Effector memory CD4-positive, alpha-beta T cell (primary cell): ENCODE measurements around the gene PDPK1.

Experiments used
- DNase-seq, 3 donors: peaks; one replicate each; pipeline ENCODE4 v3.0.0-alpha.2; 2020
- H3K27ac ChIP-seq: 2 replicates; pipeline ENCODE4 v1.7.0; 2013; ENCODE audit warnings: mild to moderate bottlenecking, low read length, moderate library complexity; ENCODE audit not compliant: insufficient read depth, poor library complexity, severe bottlenecking
- H3K27me3 ChIP-seq: replicated peaks from 2 replicates; pipeline ENCODE4 v1.7.0; 2013; ENCODE audit warnings: mild to moderate bottlenecking, low read length; ENCODE audit not compliant: insufficient read depth, control insufficient read depth, poor library complexity, severe bottlenecking
- H3K36me3 ChIP-seq: 2 replicates; pipeline ENCODE4 v1.7.0; 2013; ENCODE audit warnings: mild to moderate bottlenecking, low read length, moderate library complexity; ENCODE audit not compliant: control insufficient read depth, insufficient read depth
- H3K4me1 ChIP-seq: 2 replicates; pipeline ENCODE4 v1.7.0; 2013; ENCODE audit warnings: low read length, mild to moderate bottlenecking; ENCODE audit not compliant: control insufficient read depth, insufficient read depth, poor library complexity, severe bottlenecking
- H3K4me3 ChIP-seq: 2 replicates; pipeline ENCODE4 v1.7.0; 2013; ENCODE audit warnings: low read length, low read depth, mild to moderate bottlenecking; ENCODE audit not compliant: insufficient read depth, poor library complexity, severe bottlenecking
- H3K9me3 ChIP-seq: 2 replicates; pipeline ENCODE4 v1.7.0; 2013; ENCODE audit warnings: mild to moderate bottlenecking, low read length, moderate library complexity; ENCODE audit not compliant: control insufficient read depth

PDPK1 gene

GRCh38 chr16:2515180-2515851 lies 22.5 kb upstream of the PDPK1 start:
- Histone ChIP-seq H3K27ac (peak overlapping the region; percentile 98), H3K4me3 (peak overlapping the region; percentile 95)
- no peak for DNase-seq

GRCh38 chr16:2516391-2517240 lies 21.2 kb upstream of the PDPK1 start:
- Histone ChIP-seq H3K9me3 (no peaks in the 10 kb centered on the region), H3K27ac (peak overlapping the region; percentile 37), H3K4me1 (peaks cover 61% of the 10 kb centered on the region), H3K4me3 (peak overlapping the region; percentile 17), H3K36me3 (peaks cover 4% of the 10 kb centered on the region), H3K27me3 (no peaks in the 10 kb centered on the region)
- DNase-seq, result no peak

More at GRCh38 chr16:2515180-2515851, 22.5 kb upstream of the PDPK1 start:
- Histone ChIP-seq H3K36me3 (peaks cover 4% of the 10 kb centered on the region), H3K9me3 (no peaks in the 10 kb centered on the region), H3K27me3 (no peaks in the 10 kb centered on the region), H3K4me1 (peaks cover 53% of the 10 kb centered on the region)

- Histone ChIP-seq H3K4me3 (no peak overlapping the region), H3K27me3 (no peaks in the 10 kb centered on the region), H3K9me3 (no peaks in the 10 kb centered on the region), H3K27ac (no peak overlapping the region), H3K4me1 (peaks cover 60% of the 10 kb centered on the region), H3K36me3 (peaks cover 9% of the 10 kb centered on the region)
- DNase-seq, result no peak
Measured at GRCh38 chr16:2517954-2518605, 19.7 kb upstream of the PDPK1 start.

- no peaks in the 10 kb centered on the region for H3K9me3 ChIP-seq
- H3K4me1 ChIP-seq, result peaks cover 56% of the 10 kb centered on the region
- H3K4me3 ChIP-seq, result no peak overlapping the region
- peak overlapping the region; percentile 55 for H3K27ac ChIP-seq
- no peak for DNase-seq
- H3K36me3 ChIP-seq, result peaks cover 18% of the 10 kb centered on the region
- H3K27me3 ChIP-seq, result no peaks in the 10 kb centered on the region
Measured at GRCh38 chr16:2518823-2519710, 18.8 kb upstream of the PDPK1 start.

GRCh38 chr16:2519711-2520080 lies 18.1 kb upstream of the PDPK1 start:
- H3K27ac ChIP-seq, result peak overlapping the region; percentile 55
- no peaks in the 10 kb centered on the region for H3K27me3 ChIP-seq
- peaks cover 55% of the 10 kb centered on the region for H3K4me1 ChIP-seq
- H3K4me3 ChIP-seq, result no peak overlapping the region
- peaks cover 24% of the 10 kb centered on the region for H3K36me3 ChIP-seq
- no peak for DNase-seq
- no peaks in the 10 kb centered on the region for H3K9me3 ChIP-seq

- DNase-seq, result peak; percentile 81 to 88 (median 85)
- peak within 1 kb of the TSS; percentile 60 for H3K4me3 ChIP-seq
- peaks cover 50% of the 10 kb centered on the region for H3K4me1 ChIP-seq
- H3K27ac ChIP-seq, result peak within 1 kb of the TSS; percentile 65
- H3K27me3 ChIP-seq, result no peaks in the 10 kb centered on the region
- peaks cover 28% of the 10 kb centered on the region for H3K36me3 ChIP-seq
- no peaks in the 10 kb centered on the region for H3K9me3 ChIP-seq
Measured at GRCh38 chr16:2520097-2520783, 17.6 kb upstream of the PDPK1 start, which contains the start of gene AMDHD2. Gene AMDHD2, plus strand, starts transcription at chr16:2520371. Its CDS starts 88 bp downstream, at chr16:2520459.

GRCh38 chr16:2520784-2521531 lies 16.9 kb upstream of the PDPK1 start:
- peaks cover 28% of the 10 kb centered on the region for H3K36me3 ChIP-seq
- H3K4me3 ChIP-seq, result peak overlapping the region; percentile 60
- no peaks in the 10 kb centered on the region for H3K27me3 ChIP-seq
- peaks cover 43% of the 10 kb centered on the region for H3K4me1 ChIP-seq
- peak overlapping the region; percentile 65 for H3K27ac ChIP-seq
- no peaks in the 10 kb centered on the region for H3K9me3 ChIP-seq
- peak; percentile 68 to 75 (median 72) for DNase-seq

- Histone ChIP-seq H3K27me3 (no peaks in the 10 kb centered on the region), H3K27ac (no peak overlapping the region), H3K4me3 (no peak overlapping the region), H3K9me3 (no peaks in the 10 kb centered on the region), H3K4me1 (peaks cover 19% of the 10 kb centered on the region), H3K36me3 (peaks cover 49% of the 10 kb centered on the region)
- no peak for DNase-seq
Measured at GRCh38 chr16:2523801-2524231, 14.0 kb upstream of the PDPK1 start.
